Ishikawa (cell line): ENCODE results near the gene EXOSC1.

Source experiments
- CEBPB ChIP-seq: IDR thresholded peaks from 2 replicates; pipeline ENCODE4 v1.6.1; 2012
- EP300 ChIP-seq: IDR thresholded peaks from 2 replicates; pipeline ENCODE4 v1.6.1; 2012; ENCODE audit warnings: borderline replicate concordance
- USF1 ChIP-seq: IDR thresholded peaks from 2 replicates; pipeline ENCODE4 v1.6.1; 2012
- TF ChIP-seq, protein P1 (sequence below): IDR thresholded peaks from 2 replicates; pipeline ENCODE4 v1.6.1; 2012

DNA sequence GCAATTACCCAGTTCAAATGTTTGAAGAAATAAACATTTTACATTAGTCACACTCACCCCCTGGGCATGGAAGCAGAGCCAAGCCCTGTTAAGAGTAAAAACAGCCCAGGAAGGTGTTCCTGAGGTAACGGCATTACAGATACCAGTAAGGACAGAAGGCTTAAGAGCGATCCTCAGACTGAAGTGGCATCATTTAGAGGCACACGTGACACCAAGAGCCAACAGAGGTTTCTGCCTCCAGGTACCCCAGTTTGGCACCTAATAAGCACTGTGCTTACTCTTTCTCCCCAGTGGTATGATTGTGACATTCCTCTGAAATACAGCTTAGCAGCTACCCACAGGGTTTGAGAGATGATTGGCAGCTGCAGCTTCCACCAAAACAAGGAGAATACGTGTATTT, 35.3 kb upstream of the EXOSC1 start:
- TF ChIP-seq CEBPB (no peak), EP300 (no peak), USF1 (no peak)
- TF ChIP-seq, protein P1, sequence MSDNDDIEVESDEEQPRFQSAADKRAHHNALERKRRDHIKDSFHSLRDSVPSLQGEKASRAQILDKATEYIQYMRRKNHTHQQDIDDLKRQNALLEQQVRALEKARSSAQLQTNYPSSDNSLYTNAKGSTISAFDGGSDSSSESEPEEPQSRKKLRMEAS: no peak
